WERI-Rb-1 (cell line): Measurements from ENCODE around the gene MRPL28.

Experiments used
- DNase-seq: peaks from one replicate; pipeline ENCODE4 v3.0.0-alpha.2; 2020
- H3K27ac ChIP-seq: fragments of 250-450 bp; sonication (Bioruptor Pico); 2 replicates; pipeline ENCODE4 v1.5.1; 2020; ENCODE audit warnings: mild to moderate bottlenecking, moderate library complexity
- H3K27me3 ChIP-seq: fragments of 250-450 bp; sonication (Bioruptor Pico); 2 replicates; pipeline ENCODE4 v1.5.1; 2021; ENCODE audit warnings: mild to moderate bottlenecking, low read depth, moderate library complexity; ENCODE audit not compliant: insufficient read depth, severe bottlenecking
- H3K36me3 ChIP-seq: fragments of 250-450 bp; sonication (Bioruptor Pico); 2 replicates; pipeline ENCODE4 v1.5.1; 2020; ENCODE audit warnings: mild to moderate bottlenecking, moderate library complexity
- H3K4me3 ChIP-seq: 2 replicates; pipeline ENCODE4 v1.5.1; 2011; ENCODE audit warnings: low read depth, mild to moderate bottlenecking, control low read depth, low read length
- H3K9me3 ChIP-seq: fragments of 250-450 bp; sonication (Bioruptor Pico); 2 replicates; pipeline ENCODE4 v1.5.1; 2021; ENCODE audit warnings: mild to moderate bottlenecking, moderate library complexity; ENCODE audit not compliant: severe bottlenecking
- TF ChIP-seq, protein P1 (sequence below): IDR thresholded peaks from 2 replicates; pipeline ENCODE4 v1.5.1; 2011; ENCODE audit warnings: low read depth, mild to moderate bottlenecking, control low read depth, inconsistent platforms, low read length

Gene MRPL28

DNA sequence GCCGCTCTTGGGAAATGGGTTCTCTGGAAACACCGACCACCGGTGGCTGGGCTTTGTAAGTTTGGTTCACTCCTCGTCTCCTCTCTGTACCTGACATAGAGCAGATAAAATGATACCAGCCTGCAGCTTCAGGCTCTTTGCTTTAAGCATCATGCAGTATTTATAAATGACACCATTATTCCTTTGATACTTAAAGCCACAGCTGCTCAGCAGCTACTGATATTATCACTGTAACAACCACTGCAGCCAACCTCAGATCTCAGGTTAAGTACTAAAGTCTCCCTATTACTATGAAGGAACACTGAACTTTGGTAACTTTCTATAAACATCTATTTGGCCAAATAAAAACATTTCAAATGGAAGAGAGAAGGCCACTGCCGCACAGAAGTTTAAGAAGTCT, 52.8 kb downstream of the MRPL28 start:
- Histone ChIP-seq H3K4me3 (no peak overlapping the region), H3K27me3 (no peaks in the 10 kb centered on the region), H3K36me3 (peaks cover 30% of the 10 kb centered on the region), H3K27ac (no peak overlapping the region), H3K9me3 (no peaks in the 10 kb centered on the region)
- TF ChIP-seq, protein P1, sequence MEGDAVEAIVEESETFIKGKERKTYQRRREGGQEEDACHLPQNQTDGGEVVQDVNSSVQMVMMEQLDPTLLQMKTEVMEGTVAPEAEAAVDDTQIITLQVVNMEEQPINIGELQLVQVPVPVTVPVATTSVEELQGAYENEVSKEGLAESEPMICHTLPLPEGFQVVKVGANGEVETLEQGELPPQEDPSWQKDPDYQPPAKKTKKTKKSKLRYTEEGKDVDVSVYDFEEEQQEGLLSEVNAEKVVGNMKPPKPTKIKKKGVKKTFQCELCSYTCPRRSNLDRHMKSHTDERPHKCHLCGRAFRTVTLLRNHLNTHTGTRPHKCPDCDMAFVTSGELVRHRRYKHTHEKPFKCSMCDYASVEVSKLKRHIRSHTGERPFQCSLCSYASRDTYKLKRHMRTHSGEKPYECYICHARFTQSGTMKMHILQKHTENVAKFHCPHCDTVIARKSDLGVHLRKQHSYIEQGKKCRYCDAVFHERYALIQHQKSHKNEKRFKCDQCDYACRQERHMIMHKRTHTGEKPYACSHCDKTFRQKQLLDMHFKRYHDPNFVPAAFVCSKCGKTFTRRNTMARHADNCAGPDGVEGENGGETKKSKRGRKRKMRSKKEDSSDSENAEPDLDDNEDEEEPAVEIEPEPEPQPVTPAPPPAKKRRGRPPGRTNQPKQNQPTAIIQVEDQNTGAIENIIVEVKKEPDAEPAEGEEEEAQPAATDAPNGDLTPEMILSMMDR = no peak
- DNase-seq = no peak
